HG02973 (cell line): ENCODE measurements around the gene MEGF11.

Experiments used
- ATAC-seq: cut with Tn5 transposase; IDR thresholded peaks from one replicate; pipeline ENCODE4 v1.9.1; 2021; ENCODE audit warnings: moderate library complexity; ENCODE audit not compliant: unreplicated experiment

The MEGF11 gene

DNA sequence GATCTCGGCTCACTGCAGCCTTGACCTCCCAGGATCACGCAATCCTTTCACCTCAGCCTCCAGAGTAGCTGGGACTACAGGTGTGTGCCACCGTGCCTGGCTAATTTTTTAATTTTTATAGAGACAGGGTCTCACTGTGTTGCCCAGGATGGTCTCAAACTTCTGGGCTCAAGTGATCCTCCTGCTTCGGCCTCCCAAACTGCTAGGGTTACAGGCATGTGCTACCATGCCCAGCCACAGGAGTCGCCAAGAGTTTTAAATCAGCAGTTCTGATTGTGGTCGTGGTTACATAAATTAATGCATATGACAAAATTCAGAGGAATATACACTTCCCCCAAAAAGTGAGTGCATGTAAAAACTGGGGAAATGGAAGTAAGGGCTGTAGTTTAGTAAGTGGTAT, 32.9 kb downstream of the MEGF11 start:
- no peak for ATAC-seq

DNA sequence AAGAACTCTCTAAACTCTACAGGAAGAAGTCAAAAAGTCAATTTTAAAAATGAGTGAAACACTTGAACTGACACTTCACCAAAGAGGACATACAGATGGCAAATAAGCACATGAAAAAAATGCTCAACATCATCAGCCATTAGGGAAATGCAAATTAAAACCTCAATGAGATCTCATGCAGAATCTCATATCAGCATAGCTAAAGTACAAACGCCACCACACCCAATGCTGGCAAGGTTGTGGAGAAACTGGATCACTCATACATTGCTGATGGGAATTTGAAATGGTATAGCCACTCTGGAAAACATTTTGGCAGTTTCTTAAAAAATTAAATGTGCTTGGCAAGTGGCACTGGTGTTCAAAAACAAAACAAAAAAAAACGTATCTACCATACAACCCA, 34.2 kb downstream of the MEGF11 start:
- no peak for ATAC-seq

GRCh38 chr15:66216806-66217205, 36.7 kb downstream of the MEGF11 start:
- ATAC-seq = no peak

DNA sequence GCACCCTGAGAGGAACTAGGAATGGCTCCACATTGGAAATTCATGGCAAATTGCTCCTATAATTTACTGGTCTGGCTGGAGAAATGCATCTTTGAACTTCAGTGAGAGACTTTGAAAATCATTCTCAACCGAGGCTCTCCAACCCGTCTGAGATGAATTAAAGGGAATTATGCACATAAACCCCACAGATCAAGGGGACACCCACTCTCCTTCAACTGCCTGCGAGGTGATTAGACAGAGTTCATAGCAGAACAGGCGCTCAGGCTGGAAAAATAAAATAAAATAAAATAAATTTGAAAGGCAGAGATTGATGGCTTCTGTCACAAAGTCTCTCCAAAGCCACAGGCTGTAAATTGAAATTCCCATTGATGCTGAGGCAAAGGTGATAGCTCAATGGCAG, 37.7 kb downstream of the MEGF11 start:
- no peak for ATAC-seq

- no peak for ATAC-seq
These were observed 39.3 kb downstream of the MEGF11 start for GRCh38 chr15:66214246-66214645.

GRCh38 chr15:66212563-66212921, 41.0 kb downstream of the MEGF11 start:
- no peak for ATAC-seq

GRCh38 chr15:66211670-66212562, 41.6 kb downstream of the MEGF11 start:
- ATAC-seq = no peak

DNA sequence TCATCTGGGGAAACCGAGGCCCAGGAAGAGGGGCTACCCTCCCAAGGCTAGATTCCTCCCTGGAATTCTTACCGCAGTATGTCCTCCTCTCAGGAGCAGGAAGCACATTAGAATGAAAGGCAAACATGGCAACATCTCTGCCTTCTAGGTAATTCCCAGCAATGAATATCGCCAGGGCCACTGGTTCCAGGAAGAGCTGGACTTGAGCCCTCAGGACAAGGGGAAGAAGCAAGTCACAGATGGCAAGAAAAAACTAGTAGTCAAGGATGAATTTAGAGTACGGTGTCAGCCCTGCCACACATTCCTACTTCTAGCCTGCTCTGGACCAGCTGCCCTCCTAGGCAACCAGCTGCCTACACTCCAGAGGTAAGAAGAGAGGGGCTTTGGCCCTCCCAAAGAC, 42.9 kb downstream of the MEGF11 start:
- no peak for ATAC-seq

GRCh38 chr15:66198757-66199156, 54.8 kb downstream of the MEGF11 start:
- ATAC-seq = no peak

DNA sequence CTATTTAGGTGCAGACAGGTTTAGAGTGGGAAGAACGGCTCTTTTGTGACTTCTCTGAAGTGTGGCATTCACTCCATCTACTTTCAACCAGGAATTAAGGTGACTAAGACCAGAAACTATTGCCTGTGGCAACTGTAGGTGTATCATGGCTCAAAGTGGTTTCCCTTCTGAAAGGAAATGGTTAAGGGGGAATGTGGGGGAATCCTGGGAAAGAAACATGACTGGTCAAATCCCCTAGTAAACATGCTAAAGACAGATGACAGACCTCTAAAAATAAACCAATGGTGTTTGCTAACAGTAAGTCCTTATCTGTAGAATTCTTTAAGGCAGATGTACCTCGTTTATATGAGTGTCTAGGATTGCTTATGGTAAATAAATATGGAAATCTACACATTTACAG, 56.9 kb downstream of the MEGF11 start:
- ATAC-seq = no peak

- ATAC-seq = no peak
These were observed 57.8 kb downstream of the MEGF11 start for GRCh38 chr15:66195621-66196230.

- ATAC-seq = no peak
These were observed 60.5 kb downstream of the MEGF11 start for GRCh38 chr15:66193066-66193465.

- no peak for ATAC-seq
These were observed 62.8 kb downstream of the MEGF11 start for GRCh38 chr15:66190746-66191145.

- ATAC-seq = no peak
These were observed 64.3 kb downstream of the MEGF11 start for GRCh38 chr15:66189291-66189690.

- ATAC-seq = no peak
These were observed 65.1 kb downstream of the MEGF11 start for GRCh38 chr15:66188464-66188863.

GRCh38 chr15:66187271-66187670, 66.3 kb downstream of the MEGF11 start:
- ATAC-seq = no peak

- no peak for ATAC-seq
These were observed 67.3 kb downstream of the MEGF11 start for GRCh38 chr15:66186049-66186825.

DNA sequence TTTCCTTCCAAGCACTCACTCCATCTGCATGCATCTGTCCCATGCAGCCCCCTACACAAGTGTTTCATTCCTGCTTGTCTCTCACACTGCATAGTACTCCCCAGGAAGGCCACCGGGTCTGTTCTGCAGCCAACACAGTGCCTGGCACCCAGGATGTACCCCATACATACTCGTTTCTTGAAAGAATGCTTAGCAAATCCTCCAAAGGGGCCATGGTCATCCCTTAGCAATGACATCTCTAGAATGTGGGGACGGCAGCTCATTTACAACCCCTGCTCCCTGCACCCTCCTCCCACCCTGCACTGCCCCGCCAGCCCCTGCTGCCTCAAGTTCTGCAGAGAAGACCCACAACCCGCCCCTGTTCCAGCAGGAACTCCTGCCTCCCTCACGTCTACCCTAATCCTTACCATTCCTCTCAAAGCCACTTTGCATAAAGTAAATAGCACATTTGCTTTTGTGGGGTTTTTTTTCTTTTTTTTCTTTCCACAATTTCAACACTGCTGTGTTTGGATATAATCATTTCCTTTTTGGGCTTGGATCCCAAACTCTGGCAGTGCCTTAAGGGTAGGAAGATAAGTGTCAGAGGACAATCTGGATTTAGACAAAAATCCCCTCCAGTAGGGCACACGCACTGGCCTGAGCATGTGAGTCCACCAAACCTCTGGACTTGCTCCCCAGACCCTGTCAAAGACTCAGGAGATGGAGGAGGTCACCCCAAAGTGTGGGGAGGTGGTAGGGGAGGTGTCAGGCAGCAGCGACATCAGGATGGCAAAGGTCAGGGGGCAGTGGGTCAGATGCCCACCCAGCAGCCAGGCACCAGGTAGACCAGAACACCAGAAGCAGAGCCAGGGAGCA, 68.4 kb downstream of the MEGF11 start:
- no peak for ATAC-seq

DNA sequence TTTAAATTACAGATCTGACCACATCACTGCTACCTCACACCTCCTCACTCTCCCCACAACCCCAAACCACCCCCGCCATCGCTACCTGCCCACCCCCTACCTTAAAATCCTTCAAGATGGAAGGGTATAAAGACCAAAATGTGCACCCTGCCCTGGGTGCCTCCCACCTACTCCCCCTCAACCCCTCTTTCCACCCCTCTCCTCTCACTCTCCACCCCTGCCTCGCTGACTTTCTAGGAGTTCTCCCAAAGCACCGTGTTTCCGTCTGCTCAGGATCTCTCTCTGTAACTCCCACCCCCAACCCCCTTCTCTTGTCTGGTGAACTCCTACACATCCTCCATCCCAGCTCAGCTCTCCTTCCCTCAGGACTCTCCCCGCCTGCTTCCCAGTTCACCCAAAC, 69.1 kb downstream of the MEGF11 start:
- ATAC-seq = no peak

- no peak for ATAC-seq
These were observed 72.9 kb downstream of the MEGF11 start for GRCh38 chr15:66180531-66181097.

DNA sequence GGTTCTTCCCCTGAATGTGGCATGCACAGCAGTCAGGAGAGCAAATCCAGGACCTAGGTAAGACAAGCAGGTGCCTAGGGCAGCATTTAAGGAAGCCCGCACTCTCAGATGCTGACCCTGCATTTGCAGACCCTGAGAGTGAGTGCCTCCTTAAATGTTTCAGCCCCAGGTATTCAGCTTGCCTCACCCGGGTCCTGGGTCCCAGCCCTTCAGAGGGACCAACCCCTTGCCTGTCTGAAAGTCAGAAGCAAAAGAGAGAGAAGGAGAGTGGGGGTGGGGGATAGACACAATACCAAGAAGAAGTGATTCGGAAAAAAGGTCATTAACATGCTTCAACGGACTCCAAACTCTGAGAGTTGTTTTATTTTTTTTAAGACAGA, 75.0 kb downstream of the MEGF11 start:
- no peak for ATAC-seq
